Regular cardiac myocyte (primary cell): ENCODE data around the gene LAMTOR5. TPM values are rescaled to one million over a fixed set of nuclear protein-coding genes. Genes with fewer than 3 reads are reported as not detected.

Experiments
- total RNA-seq: library from RNA; depleted of rRNA; stranded (reverse); fragments of >200 nt; gene quantifications from 2 replicates; pipeline ENCODE4 v1.2.3, GENCODE V29; 2014

LAMTOR5 gene
- total RNA-seq = 45.4 and 106 TPM in 2 replicates

GRCh38 chr1:110407260-110408210 lies at the start of gene LAMTOR5:
Gene LAMTOR5, minus strand, starts transcription at chr1:110407694. Its CDS starts 74 bp downstream, at chr1:110407620.

GRCh38 chr1:110450929-110451328 lies 43.4 kb upstream of the LAMTOR5 start, which contains the start of gene PROK1:
Gene PROK1, plus strand, starts transcription at chr1:110451149. Its CDS starts 68 bp downstream, at chr1:110451217.

GRCh38 chr1:110390692-110391245 lies 16.7 kb downstream of the LAMTOR5 start, which contains the start of gene SLC16A4:
Gene SLC16A4, minus strand, starts transcription at chr1:110391026. Its CDS starts 1,703 bp downstream, at chr1:110389323.

Other genes starting within 250 kb of the LAMTOR5 start
- gene KCNC4, start 197.4 kb downstream of the LAMTOR5 start, total RNA-seq = 5.1 and 6.3 TPM in 2 replicates
- gene RBM15, start 68.3 kb downstream of the LAMTOR5 start, total RNA-seq = 29.0 and 41.0 TPM in 2 replicates
- 16.3 and 42.0 TPM in 2 replicates for gene SLC16A4, start 16.7 kb downstream of the LAMTOR5 start, total RNA-seq
- not detected in 2 replicates for gene PROK1, start 43.5 kb upstream of the LAMTOR5 start, total RNA-seq
- not detected in 2 replicates for gene KCNA10, start 111.5 kb upstream of the LAMTOR5 start, total RNA-seq
- gene KCNA2, start 198.7 kb upstream of the LAMTOR5 start, total RNA-seq = under 0.01 TPM in 1 of 2 replicates, not detected in the other